ENCODE data around the gene HORMAD2.
"Not testable (repeated sequence)": the region's sequence is repeated elsewhere in the genome, so short reads cannot be mapped to it uniquely, and the experiment has no call there.

HORMAD2 gene

DNA sequence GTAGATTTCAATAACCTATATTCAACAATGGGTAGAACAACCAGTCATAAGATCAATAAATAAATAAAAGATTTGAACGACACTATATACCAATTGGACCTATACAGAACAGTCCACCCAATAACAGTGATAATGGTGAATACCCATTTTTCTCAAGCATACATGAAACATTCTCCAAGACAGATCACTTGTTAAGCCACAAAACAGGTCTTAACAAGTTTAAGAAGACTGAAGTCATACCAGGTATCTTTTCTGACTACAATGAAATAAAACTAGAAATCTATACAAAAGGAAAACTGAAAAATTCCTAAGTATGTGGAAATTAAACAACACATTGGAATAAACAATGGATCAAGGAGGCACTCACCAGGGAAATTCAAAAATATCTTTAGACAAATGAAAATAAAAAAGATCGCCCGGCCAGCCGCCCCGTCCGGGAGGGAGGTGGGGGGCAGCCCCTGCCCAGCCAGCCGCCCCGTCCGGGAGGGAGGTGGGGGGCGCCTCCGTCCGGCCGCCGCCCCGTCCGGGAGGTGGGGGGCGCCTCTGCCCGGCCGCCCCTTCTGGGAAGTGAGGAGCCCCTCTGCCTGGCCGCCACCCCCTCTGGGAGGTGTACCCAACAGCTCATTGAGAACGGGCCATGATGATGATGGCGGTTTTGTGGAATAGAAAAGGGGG is 20.8 kb upstream of the HORMAD2 start:
- not testable (repeated sequence) for DNase-seq

DNA sequence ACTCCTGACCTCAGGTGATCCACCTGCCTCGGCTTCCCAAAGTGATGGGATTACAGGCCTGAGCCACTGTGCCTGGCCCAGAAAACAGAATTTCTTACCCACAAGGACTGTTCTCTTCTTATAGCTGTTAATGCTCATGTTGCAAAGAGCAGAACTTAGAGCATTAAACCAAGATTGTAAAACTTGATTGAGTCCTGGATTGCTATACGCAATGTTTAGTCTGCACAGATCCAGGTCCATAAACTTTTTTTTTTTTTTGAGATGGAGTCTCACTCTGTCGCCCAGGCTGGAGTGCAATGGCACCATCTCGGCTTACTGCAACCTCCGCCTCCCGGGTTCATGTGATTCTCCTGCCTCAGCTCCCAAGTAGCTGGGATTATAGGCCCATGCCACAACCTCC is 19.2 kb upstream of the HORMAD2 start:
- DNase-seq: not testable (repeated sequence)

DNA sequence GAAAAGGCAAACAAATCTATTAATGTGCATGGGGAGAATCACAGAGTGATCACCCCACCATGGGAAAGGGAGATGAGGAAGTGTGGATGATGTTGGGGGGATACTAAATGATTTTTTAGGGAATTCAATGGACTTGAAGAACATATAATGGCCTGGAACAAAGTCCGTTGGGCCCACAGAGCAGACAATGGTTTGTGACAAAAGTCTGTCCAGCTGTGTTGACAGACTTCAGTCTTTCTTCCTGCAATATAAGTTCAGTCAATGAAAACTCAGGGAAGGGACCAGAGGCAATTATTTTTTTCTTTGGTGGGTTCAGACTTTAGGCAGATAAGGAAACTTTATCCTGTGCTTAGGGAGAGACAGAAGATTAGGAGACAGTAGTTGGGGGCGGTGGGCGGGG is 18.0 kb upstream of the HORMAD2 start:
- DNase-seq: no peak

DNA sequence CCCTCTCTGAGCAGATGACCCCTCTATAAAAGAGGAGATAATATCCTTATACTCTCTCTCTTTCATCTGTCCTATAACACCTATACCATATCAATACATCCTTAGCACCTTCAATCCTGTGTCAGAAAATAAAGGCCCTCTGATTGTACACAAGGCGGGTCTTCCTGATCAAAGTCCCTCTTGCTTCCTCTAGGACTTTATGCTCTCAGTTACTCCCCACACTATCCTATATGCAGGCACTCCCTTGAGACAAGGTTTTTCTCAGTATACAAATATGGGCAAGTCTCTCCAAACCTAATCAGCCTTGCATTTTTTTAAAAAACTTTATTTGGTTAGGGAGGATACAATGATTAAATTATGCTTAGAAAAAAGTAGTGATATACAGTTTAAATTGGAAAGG is 17.3 kb upstream of the HORMAD2 start:
- no peak for DNase-seq

DNA sequence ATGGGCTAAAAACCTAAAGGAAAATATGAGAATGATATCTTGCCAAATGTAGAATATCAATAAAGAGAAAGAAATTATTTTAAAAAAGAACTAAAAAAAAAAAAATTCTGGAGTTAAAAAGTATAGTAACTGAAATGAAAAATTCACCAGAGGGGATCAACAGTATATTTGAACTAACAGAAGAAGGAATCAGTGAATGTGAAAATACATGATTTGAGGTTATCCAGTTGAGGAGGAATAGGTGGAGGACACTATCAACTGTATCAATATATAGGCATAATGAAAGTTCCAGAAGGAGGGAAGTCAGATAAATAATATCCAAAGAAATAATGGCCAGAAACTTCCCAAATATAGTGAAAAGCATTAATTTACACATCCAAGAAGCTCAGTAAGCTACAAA is 16.1 kb upstream of the HORMAD2 start:
- no peak for DNase-seq

DNA sequence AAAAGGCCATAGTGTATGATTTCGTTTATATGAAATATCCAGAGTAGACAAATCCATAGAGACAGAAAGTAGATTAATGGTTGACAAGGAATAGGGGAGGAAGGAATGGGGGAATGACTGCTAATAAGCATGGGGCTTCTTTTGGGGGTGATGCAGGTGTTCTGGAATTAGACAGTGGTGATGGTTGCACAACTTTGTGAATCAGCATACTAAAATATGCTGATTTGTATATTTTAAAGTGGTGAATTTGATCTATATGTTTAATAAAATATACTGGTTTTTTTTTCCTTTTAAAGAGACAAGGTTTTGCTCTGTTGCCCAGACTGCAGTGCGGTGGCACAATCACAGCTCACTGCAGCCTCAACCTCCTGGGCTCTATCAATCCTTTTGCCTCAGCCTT is 6.5 kb upstream of the HORMAD2 start:
- no peak for DNase-seq

DNA sequence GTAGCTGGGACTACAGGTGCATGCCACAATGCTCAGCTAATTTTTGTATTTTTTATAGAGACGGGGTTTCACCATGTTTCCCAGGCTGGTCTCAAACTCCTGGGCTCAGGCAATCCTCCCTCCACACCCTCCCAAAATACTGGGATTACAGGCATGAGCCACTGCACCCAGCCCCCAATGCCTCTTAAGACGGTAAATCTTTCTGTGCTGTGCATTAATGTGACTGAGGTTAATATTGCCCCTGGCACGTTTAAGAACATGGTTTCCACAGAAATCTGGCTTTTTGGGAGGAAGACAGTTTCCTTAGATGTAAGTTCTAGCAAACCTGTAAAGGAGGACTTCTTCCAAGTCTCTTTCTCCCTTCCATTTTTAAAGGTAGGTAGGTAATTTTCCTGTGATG is 6.1 kb upstream of the HORMAD2 start:
- no peak for DNase-seq

DNA sequence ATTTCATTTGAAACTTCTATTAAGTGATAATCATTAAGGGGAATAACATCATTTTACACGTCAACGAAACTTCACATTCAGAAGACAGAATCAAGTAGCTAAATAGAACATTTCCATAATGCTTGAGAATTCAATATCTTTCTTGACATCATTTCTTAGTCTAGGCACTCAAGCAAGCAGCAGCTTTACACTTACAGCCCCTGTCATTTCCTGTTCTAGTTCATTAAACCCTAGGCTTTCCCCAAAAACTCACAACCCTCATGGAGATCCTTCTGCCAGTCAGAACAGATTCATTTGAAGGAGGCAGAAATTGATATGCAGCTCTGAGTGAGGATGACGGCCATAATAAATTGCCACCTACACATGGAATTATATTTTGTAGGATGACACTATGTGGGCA is 5.3 kb upstream of the HORMAD2 start:
- no peak for DNase-seq

DNA sequence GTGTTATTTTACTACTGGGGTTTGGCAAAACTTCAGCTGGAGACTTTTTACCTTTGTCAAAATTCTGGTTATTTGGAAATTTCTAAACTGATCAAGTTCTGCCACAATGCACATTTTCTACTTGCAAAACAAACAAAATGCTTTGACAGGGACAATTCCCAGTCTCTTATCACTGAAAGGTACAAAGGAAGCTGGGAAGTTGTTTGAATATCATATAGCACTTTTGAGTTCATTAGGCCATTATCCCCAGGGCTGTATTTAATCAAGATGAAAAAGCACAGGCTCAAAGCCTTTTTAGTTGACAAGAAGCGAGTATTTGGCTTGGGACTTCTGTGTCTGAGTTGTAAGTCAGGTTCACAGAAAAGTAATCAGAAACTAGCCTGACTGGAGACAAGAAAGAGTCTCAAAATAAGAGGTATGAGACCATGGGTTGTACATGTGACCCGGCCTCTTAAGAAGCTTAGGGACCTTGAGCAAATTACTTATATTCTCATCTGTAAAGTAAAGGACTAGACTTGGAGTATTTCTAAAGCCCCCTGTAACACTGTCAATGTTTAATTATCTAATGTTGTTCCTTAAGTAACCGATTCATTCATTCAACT is 2.9 kb upstream of the HORMAD2 start:
- DNase-seq: no peak

DNA sequence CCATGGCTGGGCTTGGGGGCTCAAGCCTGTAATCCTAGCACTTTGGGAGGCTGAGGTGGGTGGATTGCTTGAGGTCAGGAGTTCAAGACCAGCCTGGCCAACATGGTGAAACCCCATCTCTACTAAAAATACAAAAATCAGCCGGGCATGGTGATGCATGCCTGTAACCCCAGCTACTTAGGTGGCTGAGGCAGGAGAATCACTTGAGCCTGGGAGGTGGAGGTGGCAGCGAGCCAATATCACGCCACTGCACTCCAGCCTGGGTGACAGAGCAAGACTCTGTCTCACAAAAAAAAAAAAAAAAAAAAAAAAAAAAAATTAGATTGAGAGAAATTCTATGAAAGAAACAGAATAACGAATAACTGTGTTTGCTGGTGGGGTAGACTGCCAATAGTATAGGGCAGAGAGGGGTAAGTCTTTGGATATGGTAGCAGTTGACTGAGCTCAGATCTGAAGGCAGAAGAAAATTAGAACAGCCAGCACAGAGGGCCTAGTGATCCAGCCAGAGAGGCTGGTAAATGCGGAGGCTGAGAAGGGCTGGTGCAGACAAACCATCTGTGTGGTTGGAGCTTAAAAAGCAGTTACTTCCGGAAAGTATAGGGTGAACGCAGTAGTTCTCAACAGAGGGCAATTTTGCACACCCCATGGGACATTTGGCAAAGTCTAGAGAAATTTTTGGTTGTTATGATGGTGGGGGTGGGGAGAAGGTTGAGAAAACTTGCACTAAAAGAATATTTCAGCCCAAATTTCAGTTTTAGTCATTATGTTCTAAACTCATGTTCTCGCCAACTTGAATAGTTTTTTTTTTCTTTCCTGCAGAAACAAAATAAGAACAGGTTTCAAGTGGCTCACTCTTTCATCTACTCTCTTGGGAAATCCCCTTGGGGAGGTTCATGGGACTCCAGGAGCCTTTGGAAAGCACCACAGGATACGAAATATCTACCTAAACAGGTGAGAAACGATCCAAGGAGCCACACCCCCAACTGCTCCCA is 1.6 kb upstream of the HORMAD2 start:
- no peak for DNase-seq

DNA sequence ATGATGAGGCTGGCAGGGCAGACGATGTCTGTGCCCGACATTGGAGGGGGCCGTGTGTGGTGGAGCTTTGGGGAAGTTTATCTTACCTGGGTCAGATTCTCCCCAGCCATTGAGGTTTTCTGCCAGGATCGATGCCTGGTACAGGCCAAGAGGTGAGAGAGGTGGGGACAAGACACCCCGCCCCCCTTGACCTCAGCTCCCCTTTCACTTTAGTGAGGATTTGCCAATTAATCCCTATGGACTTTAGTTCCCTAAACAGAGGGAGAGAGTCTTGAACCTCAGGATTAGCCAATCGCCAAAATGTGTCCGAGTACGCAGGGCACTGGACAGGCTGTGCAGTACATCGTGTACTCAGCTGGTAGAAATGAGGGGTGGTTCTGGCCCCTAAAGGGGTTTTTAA is 541 bp downstream of the HORMAD2 start:
- no peak for DNase-seq

DNA sequence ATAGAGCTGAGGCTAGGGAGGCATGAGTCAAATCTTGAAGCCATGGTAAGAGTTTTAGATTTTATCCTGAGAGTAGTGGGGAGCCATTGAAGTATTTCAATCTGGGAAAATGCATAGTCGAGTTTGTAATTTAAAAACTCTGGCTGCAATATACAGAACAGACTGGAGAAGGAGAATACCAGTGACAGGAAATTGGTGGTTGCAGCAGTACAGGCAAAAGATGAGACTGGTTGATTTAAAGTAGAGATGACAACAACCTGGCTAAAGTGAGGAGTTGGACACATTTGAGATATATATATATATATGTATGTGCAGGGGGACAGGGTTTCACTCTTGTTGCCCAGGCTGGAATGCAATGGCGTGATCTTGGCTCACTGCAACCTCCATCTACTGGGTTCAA is 6.2 kb downstream of the HORMAD2 start:
- no peak for DNase-seq

DNA sequence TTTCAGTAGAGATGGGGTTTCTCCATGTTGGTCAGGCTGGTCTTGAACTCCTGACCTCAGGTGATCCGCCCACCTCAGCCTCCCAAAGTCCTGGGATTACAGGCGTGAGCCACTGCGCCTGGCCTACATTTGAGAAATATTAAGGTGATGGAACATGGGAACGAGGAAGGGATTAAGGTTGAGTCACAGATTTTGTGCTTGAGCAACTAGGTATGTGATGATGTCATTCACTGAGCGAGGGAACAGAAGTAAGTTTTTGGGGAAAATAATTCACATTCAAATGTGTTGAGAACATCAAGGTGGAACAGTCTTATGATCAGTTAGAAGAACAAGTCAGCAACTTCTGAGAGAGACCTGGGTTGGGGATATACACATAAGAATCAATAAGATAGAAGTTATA is 6.8 kb downstream of the HORMAD2 start:
- not testable (repeated sequence) for DNase-seq

DNA sequence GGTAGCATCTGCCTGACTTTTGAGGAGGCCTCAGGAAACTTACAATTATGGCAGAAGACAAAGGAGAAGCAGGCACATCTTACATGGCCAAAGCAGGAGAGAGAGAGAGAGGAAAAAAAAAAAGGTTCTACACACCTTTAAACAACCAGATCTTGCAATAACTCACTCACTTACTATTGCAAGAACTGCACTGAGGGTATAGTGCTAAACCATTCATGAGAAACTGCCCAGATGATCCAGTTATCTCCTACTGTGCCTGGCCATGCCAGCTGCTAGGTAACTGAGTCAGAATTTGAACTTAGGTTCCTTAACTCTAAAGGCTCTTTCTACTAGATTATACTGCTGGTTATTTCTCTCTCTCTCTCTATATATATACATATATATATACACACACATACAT is 7.3 kb downstream of the HORMAD2 start:
- DNase-seq: no peak

DNA sequence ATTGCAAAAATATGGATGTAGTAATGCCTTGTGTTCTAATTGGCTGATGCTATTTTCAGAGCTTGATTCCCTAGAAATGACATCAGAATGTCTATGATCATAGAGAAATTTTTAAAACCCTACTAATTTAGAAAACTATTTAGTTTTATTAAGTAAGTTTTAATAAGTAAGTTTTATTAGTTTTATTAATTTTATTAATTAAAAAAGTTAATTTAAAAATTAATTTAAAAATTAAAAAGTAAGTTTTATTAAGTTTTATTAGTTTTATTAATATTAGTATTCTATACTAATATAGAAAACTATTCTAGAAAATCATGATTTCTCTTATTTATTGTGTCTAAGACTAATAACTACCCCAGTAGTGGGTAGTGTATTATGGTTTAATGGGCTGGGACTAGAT is 8.2 kb downstream of the HORMAD2 start:
- no peak for DNase-seq

DNA sequence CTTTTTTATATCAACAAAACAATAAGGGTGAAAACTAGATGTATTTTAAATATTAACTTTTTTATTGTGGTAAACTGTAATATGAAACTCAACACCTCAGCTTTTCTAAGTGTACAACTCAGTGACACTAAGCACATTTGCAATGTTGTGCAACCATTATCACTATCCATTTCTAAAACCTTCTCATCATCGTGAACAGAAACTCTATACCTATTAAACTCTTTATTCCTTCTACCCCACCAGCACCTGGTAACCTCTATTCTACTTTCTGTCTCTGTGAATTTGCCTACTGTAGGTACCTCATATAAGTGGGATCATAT is 9.4 kb downstream of the HORMAD2 start:
- no peak for DNase-seq

DNA sequence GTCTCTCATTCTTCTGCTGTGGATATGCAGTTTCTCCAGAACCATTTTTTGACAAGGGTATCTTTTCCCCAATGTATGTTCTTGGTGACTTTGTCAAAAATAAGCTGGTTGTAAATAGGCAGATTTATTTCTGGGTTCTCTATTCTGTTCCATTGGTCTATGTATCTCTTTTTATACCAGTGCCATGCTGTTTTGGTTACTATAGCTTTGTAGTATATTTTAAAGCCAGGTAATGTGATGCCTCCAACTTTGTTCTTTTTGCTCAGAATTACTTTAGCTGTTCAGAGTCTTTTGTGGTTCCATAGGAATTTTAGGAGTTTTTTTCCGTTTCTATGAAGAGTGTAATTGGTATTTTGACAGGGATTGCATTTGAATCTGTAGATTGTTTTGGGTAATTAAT is 12.4 kb downstream of the HORMAD2 start:
- no peak for DNase-seq

DNA sequence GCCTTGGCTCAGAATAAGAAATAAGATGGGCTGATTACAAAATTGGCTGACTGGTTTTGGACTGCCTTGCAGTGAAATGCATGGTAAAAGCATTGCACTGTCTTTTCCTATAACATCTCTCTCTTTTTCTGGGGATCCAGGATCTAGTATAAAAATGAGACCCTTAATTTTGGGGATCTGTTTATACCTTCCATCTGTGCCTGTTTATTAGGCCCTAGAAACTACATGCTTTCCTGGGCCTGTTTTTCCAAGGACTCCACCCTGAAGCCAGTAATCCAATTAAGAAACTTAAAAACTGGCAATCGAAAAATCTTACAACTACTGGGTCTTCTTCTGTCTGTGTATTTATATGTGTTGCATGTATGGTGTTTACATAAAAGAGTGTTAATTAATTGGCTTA is 14.5 kb downstream of the HORMAD2 start:
- no peak for DNase-seq

DNA sequence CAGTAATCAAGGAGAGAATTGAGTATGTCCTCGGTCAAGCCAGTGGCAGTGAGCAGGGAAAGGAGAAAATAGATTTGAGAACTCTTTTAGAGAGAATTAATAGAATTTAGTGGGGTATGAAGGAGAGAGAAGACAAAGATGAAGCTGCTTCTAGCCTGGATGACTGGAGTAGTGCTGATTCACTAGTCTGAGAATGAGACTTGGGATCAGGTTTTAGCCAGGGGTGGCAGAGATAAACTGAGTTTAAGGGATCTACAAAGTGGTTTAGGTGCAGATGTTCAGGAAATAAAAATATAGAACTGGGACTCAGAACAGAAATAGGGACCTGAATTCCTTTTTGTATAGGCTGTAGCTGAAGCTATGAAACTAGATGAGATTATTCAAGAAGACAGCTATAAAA is 17.6 kb downstream of the HORMAD2 start:
- DNase-seq: no peak

DNA sequence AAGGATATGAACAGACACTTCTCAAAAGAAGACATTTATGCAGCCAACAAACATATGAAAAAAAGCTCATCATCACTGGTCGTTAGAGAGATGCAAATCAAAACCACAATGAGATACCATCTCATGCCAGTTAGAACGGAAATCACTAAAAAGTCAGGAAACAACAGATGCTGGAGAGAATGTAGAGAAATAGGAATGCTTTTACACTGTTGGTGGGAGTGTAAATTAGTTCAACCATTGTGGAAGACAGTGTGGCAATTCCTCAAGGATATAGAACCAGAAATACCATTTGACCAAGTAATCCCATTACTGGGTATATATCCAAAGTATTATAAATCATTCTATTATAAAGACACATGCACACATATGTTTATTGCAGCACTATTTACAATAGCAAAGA is 20.5 kb downstream of the HORMAD2 start:
- DNase-seq: not testable (repeated sequence)

DNA sequence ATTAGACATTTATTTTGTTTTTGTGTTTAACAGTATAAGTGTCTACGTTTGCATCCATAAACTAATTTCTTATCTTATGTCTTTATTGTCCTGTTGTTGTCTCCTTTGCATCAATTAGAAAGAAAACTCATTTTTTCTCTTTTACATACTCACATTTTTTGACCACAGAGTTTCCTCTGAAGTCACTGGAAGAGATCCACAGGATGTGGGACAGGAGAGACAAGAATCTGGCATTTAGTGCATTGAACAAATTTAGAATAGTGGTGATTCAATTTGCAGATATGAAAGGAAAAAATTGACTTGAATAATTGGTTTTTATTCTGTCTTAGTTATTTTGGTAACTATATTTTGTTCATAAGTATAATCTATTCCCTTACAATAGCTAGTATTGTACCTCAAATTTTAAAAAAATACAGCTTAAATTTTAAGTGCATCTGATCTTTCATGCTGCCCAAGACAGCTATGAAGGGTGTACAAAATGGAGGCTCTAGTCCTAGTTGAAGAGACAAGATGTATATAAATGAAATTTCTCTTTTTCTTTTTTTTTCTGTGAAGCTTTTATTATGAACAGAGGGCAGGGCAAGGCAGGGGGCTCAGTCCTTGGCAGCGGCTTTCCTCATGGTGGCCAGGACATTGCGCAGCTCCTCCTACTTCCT is 24.4 kb downstream of the HORMAD2 start:
- DNase-seq: no peak

DNA sequence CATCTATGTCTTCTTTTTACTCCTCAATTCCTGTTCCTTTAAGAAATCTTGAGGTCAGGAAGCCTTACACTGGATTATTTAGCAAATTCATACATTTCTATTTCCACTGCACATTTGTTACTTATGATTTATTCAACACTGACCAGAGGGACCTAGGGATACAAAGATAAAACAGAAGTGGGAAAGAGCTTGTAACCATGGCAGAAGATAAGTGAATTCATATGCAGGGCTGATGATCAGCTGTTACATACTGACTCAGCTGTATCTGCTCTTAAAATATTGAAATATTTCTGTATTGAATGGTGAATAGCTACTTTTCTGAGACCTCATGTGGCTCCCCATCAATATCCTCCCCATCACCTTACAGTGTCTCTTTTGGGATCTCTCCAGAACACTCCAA is 25.2 kb downstream of the HORMAD2 start:
- DNase-seq: no peak

DNA sequence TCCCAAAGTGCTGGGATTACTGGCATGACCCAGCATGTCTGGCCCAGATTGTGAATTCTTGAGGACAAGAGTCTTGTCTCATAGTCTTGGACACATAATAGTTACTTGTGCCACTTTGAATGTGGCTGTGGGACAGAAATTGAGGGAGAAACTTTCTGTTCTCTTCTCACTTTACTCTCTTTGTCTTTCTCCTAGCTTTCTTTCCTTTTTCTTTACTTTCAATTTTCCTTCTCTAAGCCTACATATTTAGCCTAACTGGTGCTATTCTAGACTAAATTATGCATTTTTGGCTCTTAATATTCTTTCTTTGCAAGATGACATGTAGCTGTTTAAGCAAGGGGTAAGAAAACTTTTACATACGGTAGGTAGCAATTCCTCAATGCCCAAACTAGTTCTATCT is 33.2 kb downstream of the HORMAD2 start:
- DNase-seq: no peak

DNA sequence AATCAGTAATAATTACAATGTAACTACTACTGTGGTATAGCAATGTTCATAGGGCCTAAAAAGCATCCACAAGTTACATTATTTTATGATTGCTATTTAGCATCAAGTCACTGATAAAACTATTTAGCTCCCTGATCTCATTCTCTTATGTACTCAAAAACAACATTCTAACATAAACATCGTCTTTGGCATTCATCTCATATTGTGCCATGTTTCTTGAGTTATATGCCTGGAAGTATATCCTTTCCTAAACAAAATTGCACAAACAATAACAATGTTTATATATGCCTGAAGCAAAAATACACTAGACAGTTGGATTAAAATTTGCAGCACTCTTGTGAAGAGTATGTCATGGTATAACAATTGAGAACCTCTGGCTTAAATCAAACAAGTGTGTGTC is 34.1 kb downstream of the HORMAD2 start:
- DNase-seq: no peak
